SH-SY5Y (cell line): Measurements from ENCODE around the gene PPFIA1.

Experiments used
- GATA2 ChIP-seq: IDR thresholded peaks from 2 replicates; pipeline ENCODE4 v1.6.1; 2011; ENCODE audit warnings: mild to moderate bottlenecking, low read depth, low read length
- GATA3 ChIP-seq: IDR thresholded peaks from 2 replicates; pipeline ENCODE4 v1.6.1; 2011; ENCODE audit warnings: low read depth, mild to moderate bottlenecking, low read length, moderate library complexity

DNA sequence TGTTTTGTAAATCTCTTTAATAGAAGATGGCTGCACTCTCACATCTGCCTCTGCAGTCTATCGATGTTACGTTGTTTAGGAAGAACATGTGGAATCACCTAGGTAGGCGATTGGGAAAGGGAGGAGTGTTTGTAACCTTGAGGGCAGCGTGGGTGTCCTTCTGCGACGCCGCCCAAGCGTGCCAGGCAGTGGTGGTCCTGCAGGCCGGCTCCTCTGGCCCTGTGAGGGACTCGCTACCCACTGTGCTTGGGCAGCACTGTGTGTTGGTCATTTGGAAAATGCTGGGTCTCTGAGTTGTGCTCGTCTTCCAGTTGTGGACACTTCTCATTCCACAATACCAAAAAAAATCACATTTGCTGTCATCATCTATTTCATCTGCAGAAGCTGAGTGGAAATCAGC lies 156.9 kb downstream of the PPFIA1 start:
- no peak for TF ChIP-seq GATA2
- no peak for TF ChIP-seq GATA3
